Putamen (tissue), 1 donor: Measurements from ENCODE around the gene EHD3.

ENCODE experiments used
- DNase-seq: peaks from one replicate; pipeline ENCODE4 v3.0.0-alpha.2; 2016; ENCODE audit warnings: low spot score

EHD3 gene

DNA sequence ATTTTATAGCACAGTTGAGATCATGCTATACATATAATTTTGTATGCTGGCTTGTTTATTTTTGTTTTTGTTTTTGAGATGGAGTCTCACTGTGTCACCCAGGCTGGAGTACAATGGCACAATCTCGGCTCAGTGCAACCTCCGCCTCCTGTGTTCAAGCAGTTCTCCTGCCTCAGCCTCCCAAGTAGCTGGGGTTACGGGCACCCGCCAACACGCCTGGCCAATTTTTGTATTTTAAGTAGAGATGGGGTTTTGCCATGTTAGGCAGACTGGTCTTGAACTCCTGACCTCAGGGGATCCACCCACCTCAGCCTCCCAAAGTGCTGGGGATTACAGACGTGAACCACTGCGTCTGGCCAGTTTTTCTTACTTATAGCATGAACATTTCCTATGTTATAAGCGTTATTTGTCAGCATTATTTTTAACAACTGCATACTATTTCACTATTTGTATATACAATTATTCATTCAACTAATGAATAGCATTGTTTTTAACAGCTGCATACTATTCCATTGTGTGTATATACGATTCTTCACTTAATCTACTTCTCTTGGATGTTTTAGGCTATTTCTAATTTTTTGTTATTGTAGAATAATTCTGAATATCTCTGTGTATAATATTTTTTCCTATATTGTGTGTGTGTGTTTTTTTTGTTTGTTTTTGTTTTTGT lies 3.5 kb downstream of the EHD3 start:
- no peak for DNase-seq

DNA sequence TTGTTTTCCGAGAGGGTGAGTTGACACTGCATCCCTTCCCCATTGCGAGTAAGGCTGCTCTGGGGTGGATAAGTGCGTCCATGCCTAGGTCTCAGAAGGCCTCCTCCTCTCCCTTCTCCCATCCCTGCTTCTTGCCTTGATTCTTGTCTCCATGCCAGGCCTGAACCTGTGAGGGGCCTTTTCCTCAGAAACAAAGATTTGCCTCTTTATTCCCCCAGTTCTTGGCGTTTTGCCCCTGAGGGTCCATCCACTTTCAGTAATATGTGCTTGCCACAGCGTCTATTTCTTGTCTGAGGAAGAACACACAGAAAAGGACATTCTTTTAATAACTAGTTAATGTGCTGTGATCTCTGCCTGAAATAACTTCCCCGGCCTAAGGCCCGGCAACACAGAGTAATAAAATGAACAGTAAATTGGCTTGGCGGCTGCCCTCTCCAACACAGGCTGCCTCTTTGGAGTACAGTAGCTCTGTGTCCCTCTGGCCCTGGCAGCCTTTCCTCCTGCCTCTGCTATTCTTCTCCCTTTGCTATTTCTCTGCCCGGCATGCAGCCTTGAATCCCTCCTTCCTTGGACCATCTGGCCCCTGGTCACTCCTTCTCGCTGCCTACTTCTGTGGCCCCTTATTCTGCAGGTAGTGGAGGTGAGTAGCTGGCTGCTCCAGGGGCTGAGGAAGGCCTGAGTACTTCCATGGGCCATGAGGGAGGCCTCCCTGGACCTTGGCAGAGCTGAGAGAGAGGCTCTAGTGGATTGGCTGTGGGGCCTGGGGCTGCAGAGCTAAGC lies 4.4 kb downstream of the EHD3 start:
- DNase-seq = peak; percentile 56

DNA sequence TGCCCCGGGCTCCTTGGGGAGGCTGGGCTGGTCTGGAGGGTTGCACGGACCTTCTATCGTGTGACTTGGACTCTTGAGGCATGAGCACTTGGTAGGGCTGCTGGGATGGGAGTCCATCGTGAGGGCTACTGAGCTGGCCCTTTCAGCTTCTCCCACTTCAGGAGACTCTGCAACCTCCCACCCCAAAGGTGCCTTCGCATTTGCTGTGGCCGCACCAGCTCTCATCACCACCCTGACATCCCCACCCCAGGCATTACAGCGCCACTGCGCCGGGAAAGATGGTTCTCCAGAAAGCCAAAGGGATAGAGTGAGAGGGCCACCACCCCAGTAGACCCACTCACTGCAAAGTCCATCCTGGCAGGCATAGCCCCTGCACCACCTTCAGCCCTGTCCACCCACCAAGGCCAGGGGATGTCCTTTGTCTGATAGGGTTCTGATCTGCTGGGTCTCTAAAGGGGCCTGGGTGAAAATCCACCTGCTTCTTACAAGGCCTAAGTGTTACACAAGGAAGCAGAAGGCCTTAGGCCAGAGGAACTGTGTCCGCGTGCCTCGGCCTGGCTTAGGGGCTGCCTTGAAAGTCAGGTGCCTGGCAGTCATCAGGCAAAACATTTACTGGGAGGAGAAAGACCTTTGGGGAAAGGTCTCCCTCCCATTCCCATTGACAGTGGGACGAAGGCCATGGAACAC lies 5.1 kb downstream of the EHD3 start:
- DNase-seq = no peak

DNA sequence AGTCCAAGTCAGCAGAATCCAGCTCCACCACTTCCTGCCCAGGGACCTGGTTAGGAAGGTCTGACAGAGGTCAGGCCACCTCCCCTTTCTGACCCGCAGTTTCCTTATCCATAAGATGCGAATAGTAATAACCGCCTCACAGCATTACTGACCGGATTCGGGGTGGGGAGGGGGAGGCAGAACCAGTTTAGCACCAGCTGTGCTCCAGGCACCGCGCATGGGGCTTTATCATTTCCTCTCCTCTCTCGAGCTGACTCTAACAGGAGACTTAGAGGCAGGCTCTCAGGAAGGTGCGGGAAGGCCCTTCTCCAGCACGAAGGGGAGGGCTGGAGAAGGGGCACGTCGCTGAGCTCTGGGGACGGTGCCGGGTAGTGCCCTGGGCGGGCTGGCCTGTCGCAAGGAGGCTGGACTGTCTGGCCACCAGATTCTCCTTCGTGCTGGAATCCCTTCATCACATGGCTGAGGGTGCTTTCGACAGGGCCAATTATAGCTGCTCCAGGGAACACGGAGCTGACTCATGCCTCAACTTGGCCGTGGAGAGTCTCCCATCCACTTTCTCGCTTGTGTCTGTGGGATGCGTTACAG lies 5.7 kb downstream of the EHD3 start:
- no peak for DNase-seq

DNA sequence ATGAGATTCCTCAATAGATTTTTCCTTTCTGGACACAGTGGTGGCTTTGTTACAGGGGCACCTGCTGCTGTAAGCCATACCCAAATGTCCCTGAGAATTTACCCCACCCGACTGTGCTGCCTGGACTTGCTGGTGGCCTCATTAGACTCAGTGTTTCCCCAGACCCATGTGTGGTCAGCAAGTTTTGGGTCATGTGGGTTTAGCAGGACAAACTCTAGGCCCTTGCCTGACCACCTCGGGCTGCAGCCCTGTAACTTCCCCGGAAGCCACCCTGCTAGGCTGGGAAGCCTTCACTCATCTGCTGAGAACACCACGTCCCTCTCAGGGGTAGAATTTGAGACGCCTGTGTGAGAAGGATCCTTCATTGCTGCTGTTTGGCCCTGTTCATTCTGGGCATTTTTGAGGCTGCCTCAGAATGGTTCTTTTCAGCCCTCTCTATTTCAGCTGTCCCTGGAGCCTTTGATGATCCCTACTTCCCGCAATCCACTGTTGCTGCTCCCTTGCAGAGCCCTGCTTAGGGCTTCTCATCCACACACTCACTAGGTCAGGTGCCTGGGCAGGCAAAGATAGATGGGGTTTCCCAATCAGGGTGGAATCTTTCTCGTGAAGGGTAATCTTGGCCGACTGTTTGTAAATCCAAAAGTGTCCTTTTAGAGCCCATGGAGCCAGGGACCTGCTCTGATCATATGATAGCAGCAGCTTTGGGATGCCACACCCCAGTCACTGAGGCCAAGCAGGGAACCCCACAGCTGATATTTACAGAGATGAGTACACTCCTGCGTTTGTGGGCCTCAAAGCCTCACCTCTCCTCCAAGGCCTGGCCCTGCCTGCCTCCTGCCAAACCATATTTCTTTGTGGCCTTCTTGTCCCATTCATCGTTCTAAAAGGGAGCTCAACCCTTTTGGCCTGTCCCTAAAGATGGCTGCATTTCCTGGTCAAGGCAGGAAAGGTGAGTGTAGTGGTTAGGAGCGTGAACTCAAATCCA lies 6.7 kb downstream of the EHD3 start:
- no peak for DNase-seq

DNA sequence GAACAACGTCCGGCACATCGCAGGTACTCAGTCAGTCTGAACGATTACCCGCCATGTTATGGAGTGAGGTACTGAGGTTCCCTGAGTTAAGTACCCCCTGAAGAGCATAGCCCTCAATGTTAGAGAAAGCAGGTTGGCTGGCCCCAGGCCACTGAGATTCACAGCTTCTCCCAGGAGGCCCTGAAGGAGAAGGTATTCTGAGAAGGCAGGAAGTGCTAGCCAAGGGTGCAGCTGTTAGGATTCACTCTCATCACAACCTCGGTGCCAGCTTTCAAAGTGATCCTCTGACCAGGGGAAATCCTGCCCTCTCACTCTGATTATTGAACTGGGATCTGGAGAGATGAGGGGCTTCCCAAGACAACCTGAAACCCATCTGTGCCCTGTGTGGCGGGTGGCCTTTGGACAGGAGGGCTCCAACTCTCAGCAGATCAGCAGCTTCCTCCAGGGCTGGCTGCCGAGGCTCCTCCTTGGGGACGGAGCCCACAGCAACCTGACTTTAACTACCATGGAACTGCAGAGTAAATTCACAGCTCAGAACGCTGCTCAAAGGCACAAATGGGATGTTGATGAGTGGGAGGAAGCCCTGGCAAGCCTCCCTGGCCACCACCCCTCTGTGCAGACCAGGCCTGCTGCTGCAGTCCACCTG lies 7.8 kb downstream of the EHD3 start:
- DNase-seq = no peak

DNA sequence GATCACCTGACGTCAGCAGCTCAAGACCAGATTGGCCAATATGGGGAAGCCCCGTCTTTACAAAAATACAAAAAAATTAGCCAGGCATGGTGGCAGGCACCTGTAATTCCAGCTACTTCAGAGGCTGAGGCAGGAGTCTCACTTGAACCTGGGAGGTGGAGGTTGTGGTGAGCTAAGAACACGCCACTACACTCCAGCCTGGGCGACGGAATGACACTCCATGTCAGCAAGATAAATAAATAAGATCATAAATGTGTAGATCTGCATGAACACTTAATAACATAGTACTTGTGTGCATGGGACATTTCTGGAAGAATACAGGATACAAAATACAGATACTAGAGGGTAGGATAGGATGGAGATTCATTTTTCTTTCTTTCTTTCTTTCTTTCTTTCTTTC lies 9.1 kb downstream of the EHD3 start:
- DNase-seq = no peak

DNA sequence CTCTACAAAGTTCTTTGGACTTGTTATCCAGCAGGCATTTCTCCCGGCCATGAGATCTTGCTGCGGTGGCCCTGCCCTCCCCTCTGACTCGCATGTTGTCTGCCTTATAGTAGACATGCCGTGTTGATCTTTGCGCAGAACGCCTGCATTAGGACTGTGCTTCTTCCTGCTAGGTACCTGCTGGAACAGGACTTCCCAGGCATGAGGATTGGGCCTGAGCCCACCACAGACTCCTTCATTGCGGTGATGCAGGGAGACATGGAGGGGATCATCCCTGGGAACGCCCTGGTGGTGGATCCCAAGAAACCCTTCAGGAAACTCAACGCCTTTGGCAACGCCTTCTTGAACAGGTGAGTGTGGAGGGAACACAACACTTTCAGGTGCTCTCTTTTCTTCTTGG lies 10.1 kb downstream of the EHD3 start:
- no peak for DNase-seq

DNA sequence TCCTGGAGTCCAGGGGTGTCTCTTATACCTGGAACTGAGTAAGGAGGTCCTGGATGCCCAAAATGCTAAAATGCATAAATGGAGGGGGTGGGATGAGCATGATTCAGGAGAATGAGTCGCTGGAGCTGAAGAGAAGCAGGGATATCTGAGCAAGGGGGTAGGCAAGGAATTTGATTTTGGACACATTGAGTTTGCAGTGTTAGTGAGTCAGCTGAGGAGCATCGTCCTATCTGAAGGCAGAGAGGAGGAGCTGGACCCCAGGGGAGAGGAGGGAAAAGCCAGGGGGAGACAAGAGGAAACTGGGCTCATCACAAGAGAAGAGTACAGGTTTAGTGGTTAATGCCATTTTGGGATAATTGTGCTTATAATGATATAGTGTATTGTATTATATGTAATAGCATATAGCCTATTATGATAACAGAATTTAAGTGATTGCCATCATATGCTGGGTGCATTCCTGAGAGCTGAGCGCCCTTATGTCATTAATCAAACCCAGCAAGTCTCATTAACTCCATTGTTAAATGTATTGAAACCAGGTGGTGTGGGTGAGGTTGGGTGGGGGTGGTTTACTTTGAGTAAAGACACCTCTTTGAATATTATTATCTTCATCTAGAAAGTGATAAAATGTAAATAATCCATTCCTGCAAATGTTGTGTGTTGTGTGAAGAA lies 12.4 kb downstream of the EHD3 start:
- no peak for DNase-seq

DNA sequence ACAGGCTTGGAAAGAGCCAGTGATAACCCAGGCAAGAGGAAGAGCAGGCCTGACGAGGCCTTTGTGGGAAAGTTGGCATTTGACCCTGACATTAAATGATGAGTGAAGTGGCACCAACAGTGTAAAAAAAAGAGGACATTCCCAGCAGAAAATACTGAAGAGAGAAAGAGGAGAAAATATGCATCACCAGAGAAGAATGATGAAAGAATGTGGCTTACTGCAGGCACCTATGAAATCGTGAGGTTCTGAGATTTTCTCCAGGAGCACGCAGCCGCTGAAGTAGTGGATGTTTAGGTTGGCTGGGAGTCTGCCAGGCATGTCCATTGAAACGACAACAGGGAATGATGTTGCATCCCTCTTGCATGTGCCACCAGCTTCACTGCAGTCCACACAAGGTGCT lies 13.8 kb downstream of the EHD3 start:
- DNase-seq = no peak

DNA sequence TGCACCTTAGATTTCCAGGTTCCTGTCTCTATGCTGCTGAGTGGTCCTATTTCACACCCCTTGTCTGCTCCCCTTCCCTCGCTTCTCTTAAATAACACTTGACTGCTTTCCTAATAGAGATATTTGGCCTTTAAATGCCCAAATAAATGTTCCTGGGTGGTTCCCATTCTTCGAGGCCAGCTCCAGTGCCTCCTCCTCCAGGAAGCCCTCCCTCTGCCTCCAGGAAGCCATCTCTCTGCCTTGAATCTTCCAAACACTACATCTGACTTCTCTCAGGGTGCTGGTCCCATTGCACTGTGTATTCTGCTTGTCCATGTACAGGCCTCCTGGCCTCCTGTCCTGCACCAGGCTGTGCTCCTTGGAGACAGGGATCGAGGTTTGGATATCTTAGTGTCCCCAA lies 14.2 kb downstream of the EHD3 start:
- no peak for DNase-seq

DNA sequence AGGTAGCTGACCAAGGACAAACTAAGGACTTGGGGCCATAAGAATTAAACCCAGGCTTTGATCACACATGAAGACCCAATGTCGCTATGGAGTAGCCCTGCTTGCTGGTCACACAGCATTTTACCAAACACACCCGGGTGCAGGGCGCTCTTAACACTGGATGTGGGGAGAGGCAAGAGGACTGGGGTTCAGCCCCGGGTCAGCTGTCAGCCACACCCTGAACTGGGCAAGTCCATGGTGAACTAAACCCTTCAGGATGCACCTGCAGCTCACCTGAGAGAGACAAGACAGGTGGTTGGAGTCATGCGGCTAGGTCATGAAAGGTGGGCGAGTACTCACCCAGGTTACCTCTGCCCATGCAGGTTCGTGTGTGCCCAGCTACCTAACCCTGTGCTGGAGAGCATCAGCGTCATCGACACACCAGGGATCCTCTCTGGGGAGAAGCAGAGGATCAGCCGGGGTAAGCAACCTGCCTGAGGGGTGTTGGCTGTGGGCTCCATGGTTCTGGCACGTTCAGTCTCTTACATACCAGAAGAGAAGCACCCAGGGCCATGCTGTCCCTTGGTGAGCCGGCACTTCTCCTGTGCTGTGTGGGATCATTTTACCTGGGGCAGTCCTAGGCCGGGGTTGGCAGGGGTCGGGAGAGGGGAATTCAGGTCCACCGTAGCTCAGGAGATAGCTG lies 15.2 kb downstream of the EHD3 start:
- DNase-seq = no peak

DNA sequence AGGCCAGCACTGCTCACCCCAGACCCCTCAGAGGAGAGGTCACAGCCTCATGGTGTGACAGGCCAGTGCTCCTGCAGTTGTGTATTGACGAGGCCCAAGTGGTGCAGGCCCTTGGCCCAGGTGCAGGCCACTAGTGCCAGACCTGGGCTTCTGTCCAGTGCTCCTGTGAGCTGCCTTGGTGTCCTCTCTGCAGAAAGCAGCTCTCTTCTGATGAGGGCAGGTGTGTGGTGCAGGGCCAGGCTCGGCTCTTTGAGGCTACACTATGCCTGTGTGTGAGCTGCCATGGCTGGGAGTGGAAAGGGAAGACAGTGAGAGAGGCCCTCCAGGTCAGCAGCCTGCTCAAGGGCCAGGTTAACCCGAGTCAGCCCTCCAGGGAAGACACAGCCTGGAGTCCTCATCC lies 17.1 kb downstream of the EHD3 start:
- no peak for DNase-seq

DNA sequence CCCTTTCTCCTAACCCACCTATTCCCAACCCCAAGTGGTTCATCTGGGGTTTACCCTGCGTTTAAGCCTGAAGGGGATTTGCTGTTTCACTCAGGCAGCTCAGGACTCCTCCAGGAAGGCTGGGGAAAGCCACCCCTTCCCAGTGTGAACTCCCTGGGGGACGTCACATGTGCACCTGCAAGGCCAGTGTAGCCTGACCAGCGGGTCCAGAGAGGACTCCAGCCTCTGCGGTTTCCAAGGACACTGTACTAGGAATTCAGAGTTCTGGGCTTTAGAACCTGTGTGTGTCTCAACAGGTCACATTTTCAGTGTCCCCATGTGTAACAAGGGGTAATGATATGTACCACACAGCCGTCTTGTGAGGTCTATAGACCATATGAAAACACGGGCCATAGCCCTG lies 17.9 kb downstream of the EHD3 start:
- no peak for DNase-seq

DNA sequence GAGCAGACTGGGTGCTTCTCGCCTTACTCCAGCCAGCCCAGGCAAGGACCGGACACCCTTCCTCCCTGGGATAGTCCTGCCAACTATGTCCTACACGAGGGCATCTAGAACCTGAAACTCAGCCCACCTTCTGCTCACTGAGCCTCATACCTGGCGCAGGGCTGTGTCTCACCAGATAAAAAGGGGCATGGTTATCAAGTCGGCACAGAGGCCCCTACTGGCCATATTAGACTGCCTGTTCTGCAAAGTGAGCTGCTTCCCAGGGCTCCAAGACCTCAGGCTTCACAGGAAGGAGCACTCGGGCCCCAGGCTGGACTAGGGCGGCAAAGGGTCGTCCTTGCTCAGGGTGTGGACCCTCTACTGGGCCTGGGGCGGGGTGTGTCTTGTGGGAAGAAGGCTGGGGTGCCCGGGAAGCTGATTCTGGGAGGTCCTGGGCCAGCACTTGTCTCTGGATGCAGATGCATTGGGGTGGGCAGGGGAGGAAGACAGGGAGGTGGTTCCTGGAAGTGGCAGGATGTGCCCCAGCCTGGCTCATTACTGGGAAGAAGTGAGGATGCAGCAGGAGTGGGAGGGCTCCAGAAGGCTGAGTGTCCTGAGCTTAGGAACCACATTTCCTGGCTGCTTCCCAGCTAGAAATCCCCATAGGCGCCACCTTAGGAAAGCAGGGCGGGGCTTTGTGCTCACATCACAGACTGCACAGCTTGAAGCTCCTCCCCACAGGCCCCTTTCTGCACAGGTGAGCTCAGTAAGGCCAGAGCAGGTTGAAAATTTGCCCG lies 19.6 kb downstream of the EHD3 start:
- no peak for DNase-seq

DNA sequence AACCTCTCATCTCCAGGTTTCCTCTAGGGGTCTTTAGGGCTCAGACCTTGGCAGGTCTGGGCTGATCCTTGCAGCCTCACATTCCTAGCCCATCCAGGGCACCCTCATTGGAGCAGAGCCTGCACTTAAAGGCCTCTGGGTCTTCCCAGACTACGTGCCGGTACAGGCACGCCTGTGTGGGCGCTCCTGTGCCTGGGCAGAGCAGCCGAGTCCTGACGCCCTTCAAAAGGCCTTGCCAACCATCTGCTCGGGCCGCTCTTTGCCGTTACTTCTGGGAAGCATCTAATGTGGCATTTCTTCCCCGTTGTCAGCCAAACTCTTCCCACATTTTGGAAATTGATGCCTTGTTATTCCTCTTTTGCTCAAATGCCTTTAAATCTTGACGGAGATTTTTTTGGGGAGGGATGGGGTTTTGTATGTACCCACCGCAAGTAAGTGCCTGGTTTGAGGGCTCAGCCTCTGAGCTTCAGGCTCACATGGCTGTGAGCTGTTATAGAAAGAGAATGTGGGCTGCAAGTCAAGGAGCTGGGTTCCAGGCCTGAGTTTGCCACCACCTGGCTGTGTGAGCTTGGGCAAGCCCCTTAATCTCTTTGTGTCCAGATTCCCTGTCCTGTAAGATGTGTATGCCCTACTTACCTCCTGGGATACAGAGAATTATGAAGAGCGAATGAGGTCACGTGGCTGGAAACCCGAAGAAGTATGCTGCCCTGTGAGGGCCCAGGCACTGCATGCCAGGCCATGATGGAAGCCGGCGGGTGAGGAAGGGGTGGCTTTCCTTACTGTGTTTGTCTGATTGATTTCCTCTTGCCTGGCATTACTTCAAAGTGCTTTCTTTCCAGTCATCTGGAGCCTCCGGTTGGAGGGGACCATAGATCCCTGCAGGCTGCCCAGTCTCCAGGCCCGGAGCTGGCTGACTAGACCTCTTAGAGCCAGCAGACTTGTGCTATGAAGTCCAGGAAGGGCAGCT lies 20.6 kb downstream of the EHD3 start:
- DNase-seq = no peak

DNA sequence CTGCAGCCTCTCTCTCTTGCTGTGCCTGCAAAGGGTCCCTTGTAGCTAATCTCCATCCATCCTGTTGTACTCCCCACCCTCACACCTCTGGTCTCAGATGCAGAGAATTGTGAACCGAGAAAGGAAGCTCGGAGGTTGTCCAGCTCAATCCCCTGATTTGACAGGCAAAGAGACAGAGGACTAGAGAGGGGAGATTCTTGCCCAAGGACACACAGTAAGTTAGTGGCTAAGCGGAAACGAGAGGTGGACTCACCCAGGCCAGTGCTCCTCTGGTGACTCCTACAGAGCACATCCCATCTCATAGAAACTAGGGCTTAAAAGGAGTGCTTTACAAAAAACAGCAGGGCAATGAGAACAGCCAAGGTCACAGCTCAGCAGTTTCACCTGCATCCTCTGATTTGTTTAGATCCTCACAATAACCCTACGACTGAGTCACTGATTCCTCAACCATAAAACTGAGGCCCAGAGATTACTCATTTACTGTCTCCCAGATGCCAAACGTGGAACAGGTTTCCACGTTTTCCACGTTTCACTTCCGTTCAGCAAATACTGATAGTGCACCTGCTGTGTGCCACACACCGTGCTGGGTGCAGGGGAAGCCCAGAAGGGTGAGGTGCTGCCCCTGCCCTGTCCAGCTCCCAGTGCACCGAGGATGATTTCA lies 22.1 kb downstream of the EHD3 start:
- no peak for DNase-seq
